GM19099 (cell line): ENCODE measurements around the gene ARL8A.

Source experiments
- POLR2A ChIP-seq: IDR thresholded peaks from 3 replicates; pipeline ENCODE4 v1.6.1; 2011; ENCODE audit warnings: low read depth; ENCODE audit not compliant: insufficient read length; ENCODE audit errors: extremely low read depth

Gene ARL8A

GRCh38 chr1:202151045-202151444 lies 6.5 kb upstream of the ARL8A start:
- no peak for TF ChIP-seq POLR2A

GRCh38 chr1:202150602-202151001 lies 6.1 kb upstream of the ARL8A start:
- no peak for TF ChIP-seq POLR2A

GRCh38 chr1:202150187-202150586 lies 5.7 kb upstream of the ARL8A start:
- TF ChIP-seq POLR2A: no peak

- TF ChIP-seq POLR2A: no peak
These were observed 5.0 kb upstream of the ARL8A start for GRCh38 chr1:202149566-202149965.

DNA sequence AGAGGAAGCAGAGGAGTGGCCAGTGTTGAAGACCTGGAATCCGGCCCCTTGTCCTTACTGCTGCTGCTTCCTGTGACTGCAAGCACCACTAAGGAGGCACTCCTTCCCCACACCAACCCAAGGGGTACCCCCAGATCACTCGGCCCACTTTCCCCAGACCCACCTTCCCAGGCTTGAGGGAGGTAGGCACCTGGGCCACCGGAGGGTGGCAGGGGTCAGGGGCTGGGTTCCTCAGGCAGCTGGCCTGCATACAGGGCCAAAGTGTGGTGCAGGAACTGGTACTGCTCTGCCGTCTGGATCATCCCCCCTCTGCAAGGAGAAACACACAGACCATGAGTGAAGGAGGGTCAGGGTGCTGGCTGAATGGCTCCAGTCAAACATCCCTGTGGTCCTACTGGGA lies 3.9 kb upstream of the ARL8A start:
- TF ChIP-seq POLR2A: no peak

- TF ChIP-seq POLR2A: no peak
These were observed 2.5 kb upstream of the ARL8A start for GRCh38 chr1:202146993-202147392.

DNA sequence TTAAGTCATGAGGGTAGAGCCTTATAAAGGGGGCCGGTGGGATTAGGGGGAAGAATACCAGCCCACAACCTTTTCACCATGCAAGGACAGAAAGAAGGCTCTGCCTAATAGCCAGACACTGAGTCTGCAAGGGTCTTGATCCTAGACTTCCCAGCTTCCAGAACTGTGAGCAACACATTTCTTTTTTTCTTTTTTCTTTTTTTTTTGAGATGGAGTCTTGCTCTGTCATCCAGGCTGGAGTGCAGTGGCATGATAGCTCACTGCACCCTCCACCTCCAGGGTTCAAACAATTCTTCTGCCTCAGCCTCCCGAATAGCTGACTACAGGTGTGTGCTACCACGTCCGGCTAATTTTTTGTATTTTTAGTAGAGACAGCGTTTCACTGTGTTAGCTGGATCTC lies 1.7 kb upstream of the ARL8A start:
- TF ChIP-seq POLR2A: no peak

DNA sequence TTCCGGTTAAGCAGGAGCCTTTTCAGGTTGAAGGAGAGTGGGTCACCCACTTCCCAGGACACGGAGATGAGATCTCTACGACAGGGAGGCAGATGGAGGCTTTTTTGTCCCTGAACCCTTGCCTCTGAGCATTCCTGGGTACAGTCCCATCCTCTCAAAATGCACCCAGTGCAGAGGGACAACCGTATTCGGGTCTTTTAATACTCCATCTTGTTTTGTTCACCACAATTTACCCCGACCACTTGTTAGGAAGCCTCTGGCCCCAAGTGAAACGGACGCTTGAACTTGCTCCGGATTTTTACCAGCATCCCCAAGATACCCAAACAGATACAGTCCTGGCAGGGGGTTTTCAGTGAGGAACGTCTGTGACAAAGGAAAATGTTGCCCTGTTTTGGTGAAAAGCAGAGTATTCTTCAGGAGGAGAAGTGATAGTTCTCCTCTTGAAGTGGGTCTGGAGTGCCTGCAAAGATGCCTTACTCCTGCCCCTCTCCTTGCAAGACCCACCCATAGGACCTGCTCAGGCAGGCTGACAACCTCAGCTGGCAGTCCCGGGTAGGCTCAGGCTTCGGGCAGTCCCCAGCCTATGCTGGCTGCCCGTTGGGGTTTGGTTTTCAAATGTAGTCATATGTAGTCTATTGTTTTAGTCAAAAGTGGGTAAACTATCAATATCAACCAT lies 669 bp upstream of the ARL8A start:
- no peak for TF ChIP-seq POLR2A

DNA sequence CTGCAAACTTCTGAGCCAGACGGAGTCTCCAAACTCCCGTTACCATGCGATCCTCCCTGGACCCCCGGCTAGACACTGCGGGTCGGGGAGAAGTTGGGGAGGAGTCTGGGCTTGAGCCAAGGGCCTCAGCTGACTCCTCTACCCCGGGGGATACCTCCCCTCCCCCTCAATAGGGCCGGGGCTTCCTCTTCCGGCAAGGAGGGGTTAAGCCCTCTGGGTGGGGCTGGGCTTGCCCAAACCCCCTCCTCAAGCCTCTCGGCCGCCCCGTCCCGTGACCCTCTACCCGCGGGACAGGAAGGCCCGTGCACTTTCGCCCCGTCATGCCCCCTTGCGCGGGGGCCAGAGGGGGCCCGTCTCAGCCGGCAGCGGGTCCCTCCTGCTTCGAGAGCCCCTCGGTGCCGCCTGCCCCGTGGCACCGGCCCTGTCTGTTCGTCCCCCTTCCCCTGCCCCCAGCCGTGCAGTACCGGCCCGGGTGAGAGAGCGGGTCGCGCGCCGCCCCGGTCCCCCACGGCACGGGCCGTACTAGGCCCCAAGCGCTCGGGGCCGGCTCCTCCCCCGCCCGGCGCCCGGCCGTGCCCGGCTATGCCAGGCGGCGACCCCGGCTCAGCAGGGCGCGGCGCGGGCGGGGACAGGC lies 652 bp downstream of the ARL8A start:
- TF ChIP-seq POLR2A: no peak

DNA sequence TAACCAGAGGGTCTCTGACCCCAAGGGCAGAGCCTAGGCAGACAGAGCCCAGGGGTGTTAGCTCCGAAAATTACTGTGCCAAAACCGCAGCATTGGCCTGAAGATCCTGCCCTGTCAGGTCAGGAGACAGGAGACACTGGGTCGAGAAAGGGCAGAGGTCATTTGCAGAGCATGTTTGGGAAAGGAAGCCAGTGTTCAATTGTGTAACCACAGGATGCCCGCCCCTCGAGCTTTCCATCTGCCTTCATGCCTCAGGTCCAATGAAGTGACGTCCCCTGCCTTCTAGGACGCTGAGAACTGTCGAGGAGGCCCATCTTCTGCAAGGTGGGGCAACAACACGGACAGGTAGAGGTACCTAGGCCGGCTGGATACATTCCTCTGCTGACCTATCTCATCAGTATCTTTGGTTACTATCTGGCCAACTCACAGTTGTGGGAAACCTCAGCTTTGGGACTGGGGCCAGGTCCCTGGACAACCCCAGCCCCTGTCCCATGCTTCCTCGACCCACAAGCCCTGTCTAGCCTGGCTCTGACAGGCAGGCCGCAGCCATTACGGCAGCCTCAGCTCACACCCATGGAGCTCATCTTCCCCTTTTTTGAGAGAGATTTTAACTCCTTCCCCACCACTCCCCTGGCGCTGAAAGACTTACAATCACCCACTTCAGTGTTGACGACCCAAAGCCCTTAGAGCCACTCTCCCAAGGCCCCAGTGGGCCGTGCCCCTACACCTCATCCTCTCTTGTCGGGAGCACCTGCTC lies 1.3 kb downstream of the ARL8A start:
- no peak for TF ChIP-seq POLR2A

DNA sequence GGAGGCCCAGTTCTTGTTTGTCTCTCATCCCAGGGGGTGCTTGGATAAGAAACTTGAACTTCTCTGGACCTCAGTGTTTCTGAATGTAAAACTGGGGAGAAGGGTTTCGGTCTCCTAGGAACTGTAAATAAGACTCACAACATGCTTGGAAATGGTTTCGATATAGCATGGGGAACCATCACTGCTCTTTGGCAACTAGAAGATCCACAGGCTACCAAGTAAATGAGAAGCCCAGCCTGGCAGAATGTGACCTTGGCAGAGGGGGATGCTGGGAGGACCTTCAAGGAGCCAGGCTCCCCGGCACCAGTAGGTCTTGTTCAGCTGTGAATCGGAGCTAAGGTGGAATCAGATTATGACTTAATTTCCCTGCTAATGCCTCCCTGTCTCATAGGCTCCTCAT lies 3.7 kb downstream of the ARL8A start:
- no peak for TF ChIP-seq POLR2A

DNA sequence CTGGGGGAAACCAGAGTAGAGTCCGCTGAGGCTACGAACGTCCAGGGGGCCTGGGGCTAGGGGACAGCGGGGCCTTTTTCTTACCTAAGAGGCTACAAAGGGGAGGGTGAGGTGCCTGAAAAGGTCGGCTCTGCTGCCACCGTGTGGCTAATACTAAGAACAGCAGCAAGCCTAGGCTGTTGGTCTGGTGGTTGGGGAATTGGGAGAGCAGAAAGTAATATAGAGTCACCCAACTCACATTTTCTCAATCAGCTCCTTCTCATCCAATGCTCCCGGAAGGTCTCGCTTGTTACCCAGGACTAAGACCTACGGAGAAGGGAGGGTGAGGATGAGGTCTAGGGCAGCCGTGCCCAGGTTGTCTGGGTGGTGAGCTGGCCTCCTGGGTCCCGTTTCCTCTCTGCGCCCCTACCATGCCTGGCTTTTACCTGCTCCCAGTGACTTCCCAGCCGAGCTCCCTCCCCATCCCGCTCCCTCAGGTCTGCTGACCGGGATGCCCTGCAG lies 9.3 kb downstream of the ARL8A start:
- no peak for TF ChIP-seq POLR2A

DNA sequence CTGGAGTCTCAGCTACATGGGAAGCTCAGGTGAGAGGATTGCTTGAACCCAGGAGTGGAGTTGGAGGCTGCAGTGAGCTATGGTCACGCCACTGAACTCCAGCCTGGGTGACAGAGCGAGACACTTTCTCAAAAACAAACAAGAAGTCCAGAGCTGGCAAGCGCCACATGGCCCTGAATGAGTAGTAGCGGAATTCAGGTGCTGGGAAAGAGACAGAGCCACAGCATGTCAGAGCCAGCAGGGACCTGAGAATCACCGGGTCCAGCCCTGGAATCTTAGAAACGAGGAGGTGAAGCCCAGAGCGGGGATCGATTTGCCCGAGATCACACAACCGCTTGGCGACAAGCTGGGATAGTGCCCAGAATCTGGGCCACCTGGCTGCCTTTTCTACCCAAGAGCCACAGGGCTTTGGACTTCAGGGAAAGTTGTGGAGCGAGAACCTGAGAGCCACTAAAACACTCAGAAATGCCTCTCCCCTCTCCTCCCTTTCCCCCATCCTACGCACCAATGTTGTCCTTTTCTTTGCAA lies 9.8 kb downstream of the ARL8A start:
- TF ChIP-seq POLR2A: no peak

- no peak for TF ChIP-seq POLR2A
These were observed 10.5 kb downstream of the ARL8A start for GRCh38 chr1:202133989-202134388.

- TF ChIP-seq POLR2A: no peak
These were observed 11.0 kb downstream of the ARL8A start for GRCh38 chr1:202133496-202133895.

DNA sequence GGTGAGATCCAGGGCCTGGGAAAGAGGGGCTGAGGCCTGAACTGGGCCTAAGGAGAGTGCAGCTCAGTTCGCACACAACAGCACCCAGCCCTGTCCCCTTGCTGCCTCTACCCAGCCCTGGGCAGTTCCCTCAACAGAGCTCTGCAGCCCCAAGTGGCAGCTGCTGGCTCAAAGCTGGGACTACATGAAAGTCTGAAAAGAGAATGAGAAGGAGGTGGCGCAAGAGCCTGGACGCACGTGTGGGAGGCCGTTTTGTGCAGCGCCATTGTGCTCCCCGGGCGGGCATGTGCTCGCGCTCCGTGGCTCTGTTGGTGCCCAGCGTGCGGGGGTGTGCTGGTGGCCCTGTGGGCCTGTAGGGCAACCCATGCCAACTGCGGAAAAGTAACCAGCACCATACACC lies 11.5 kb downstream of the ARL8A start:
- no peak for TF ChIP-seq POLR2A
